ENCODE measurements around the gene PTPRR. TPM values are rescaled to one million over a fixed set of nuclear protein-coding genes. Genes with fewer than 3 reads are reported as not detected.

PTPRR gene
- total RNA-seq, 4 donors from 2014 or later: 0.12 to 0.67 (median 0.45) TPM

- H3K4me3 ChIP-seq: no peak overlapping the region
- no peak overlapping the region for H3K27ac ChIP-seq
- H3K9me3 ChIP-seq: no peaks in the 10 kb centered on the region
- 32 to 33% methylated on average over 1 of the region's 1 CpG for WGBS, 2 donors (ENCODE audit: low coverage in 1 of 2)
- H3K27me3 ChIP-seq: no peaks in the 10 kb centered on the region
- TF ChIP-seq POLR2A (IDR thresholded peaks at IDR 0.05) (no peak), EP300 (IDR thresholded peaks at IDR 0.05) (no peak), POLR2AphosphoS5 (IDR thresholded peaks at IDR 0.05) (no peak)
- TF ChIP-seq, protein P1, sequence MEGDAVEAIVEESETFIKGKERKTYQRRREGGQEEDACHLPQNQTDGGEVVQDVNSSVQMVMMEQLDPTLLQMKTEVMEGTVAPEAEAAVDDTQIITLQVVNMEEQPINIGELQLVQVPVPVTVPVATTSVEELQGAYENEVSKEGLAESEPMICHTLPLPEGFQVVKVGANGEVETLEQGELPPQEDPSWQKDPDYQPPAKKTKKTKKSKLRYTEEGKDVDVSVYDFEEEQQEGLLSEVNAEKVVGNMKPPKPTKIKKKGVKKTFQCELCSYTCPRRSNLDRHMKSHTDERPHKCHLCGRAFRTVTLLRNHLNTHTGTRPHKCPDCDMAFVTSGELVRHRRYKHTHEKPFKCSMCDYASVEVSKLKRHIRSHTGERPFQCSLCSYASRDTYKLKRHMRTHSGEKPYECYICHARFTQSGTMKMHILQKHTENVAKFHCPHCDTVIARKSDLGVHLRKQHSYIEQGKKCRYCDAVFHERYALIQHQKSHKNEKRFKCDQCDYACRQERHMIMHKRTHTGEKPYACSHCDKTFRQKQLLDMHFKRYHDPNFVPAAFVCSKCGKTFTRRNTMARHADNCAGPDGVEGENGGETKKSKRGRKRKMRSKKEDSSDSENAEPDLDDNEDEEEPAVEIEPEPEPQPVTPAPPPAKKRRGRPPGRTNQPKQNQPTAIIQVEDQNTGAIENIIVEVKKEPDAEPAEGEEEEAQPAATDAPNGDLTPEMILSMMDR (IDR thresholded peaks at IDR 0.05): no peak
- H3K4me1 ChIP-seq: no peaks in the 10 kb centered on the region
- no peak for ATAC-seq
- no peaks in the 10 kb centered on the region for H3K36me3 ChIP-seq
These were observed 147.7 kb downstream of the PTPRR start for GRCh38 chr12:70772836-70773235.

DNA sequence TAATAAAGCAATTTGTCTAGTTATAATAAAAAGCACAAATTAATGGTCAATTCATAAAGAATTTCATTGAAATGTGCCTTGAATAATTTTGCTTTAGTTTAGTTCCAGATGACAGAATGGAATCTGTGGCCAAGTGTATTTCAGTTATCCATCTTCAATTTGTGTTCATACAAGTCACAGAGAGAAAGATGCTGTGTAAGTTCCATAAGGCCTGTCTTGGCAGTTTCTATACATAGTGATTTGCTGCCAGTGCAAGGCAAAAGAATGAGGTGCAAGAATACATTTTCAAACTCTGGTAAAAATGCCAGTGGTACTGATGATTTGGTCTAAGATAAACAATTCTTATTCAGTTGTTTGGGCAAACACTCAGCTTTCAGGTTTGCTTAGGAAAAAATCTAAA is 149.0 kb downstream of the PTPRR start:
- no peaks in the 10 kb centered on the region for H3K4me1 ChIP-seq
- ATAC-seq: no peak
- H3K36me3 ChIP-seq: no peaks in the 10 kb centered on the region
- H3K27ac ChIP-seq: no peak overlapping the region
- H3K4me3 ChIP-seq: no peak overlapping the region
- no peaks in the 10 kb centered on the region for H3K27me3 ChIP-seq
- no peaks in the 10 kb centered on the region for H3K9me3 ChIP-seq
- no peak for TF ChIP-seq EP300 (IDR thresholded peaks at IDR 0.05)
- TF ChIP-seq, protein P1 (IDR thresholded peaks at IDR 0.05): no peak
- TF ChIP-seq POLR2AphosphoS5 (IDR thresholded peaks at IDR 0.05): no peak
- no peak for TF ChIP-seq POLR2A (IDR thresholded peaks at IDR 0.05)

DNA sequence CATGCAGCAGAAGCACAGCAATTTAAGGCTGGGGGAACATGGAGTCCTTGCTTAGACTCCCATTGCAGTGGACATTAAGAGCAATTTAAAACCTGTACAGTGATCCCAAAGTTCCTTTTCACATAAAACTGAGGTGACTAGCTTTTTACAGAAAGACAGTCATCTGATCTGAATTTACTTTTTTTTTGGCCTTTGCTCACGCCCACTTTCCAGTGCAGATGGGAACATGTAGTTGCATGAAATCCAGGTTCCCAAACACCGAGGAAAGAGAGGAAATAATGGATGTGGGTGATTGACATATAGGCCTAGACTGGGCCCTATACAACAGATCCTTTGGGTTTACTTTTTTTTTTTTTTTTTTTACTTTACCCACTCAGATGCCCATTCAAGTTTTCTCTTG is 156.9 kb downstream of the PTPRR start:
- no peaks in the 10 kb centered on the region for H3K27me3 ChIP-seq
- no peak overlapping the region for H3K27ac ChIP-seq
- no peaks in the 10 kb centered on the region for H3K36me3 ChIP-seq
- no peak overlapping the region for H3K4me3 ChIP-seq
- H3K9me3 ChIP-seq: peaks cover 0 to 10% (median 0%) of the 10 kb centered on the region in 3 donors
- ATAC-seq: no peak
- no peak for TF ChIP-seq EP300 (IDR thresholded peaks at IDR 0.05)
- 73 to 82% methylated on average over 2 of the region's 2 CpGs for WGBS, 2 donors (ENCODE audit: low coverage in 1 of 2)
- H3K4me1 ChIP-seq: no peaks in the 10 kb centered on the region

- TF ChIP-seq, protein P1 (IDR thresholded peaks at IDR 0.05): no peak
- TF ChIP-seq POLR2AphosphoS5 (IDR thresholded peaks at IDR 0.05) (no peak), POLR2A (IDR thresholded peaks at IDR 0.05) (no peak), EP300 (IDR thresholded peaks at IDR 0.05) (no peak)
- Histone ChIP-seq H3K9me3 (peaks cover 0 to 10% (median 0%) of the 10 kb centered on the region in 3 donors), H3K4me1 (no peaks in the 10 kb centered on the region), H3K36me3 (no peaks in the 10 kb centered on the region), H3K27me3 (no peaks in the 10 kb centered on the region), H3K27ac (no peak overlapping the region), H3K4me3 (no peak overlapping the region)
- ATAC-seq: no peak
- 70 to 82% methylated on average over 2 of the region's 2 CpGs for WGBS, 2 donors (ENCODE audit: low coverage in 1 of 2)
These were observed 158.5 kb downstream of the PTPRR start for GRCh38 chr12:70762000-70762399.

DNA sequence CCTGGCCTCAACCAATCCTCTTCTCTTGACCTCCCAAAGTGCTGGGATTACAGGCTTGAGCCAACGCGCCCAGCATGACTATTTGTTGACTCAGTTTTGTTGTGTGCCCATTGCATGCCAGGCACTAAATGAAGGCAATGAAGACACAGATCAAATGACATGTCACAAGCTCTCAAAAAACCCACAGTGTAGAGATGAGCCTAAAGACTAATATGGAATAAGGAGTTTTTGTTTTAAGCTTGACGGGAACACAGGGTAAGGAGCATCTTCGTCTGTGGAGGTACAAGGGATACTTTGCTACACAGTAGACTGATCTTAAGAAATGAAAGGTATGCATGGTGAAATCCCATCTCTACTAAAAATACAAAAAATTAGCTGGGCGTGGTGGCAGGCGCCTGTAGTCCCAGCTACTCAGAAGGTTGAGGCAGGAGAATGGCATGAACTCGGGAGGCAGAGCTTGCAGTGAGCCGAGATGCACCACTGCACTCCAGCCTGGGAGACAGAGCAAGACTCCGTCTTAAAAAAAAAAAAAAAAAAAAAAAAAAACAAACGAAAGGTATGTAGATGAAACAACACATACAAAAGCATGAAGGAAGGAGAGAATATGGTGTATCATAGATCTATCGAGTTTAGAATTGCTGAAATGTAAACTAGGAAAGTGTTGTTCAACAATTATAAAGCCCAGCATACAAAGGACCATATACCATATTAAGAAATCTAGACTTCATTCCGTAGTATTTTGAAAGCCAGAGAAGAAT is 161.2 kb downstream of the PTPRR start:
- 85 to 94% methylated on average over 4 to 11 of the region's 12 CpGs for WGBS, 2 donors (ENCODE audit: low coverage in 1 of 2)
- TF ChIP-seq EP300 (IDR thresholded peaks at IDR 0.05) (no peak), POLR2A (IDR thresholded peaks at IDR 0.05) (no peak), POLR2AphosphoS5 (IDR thresholded peaks at IDR 0.05) (no peak)
- TF ChIP-seq, protein P1 (IDR thresholded peaks at IDR 0.05): no peak
- no peak for ATAC-seq

More for the DNA sequence above, 161.2 kb downstream of the PTPRR start:
- H3K27me3 ChIP-seq: no peaks in the 10 kb centered on the region
- no peaks in the 10 kb centered on the region for H3K4me1 ChIP-seq
- H3K36me3 ChIP-seq: no peaks in the 10 kb centered on the region
- no peaks in the 10 kb centered on the region for H3K9me3 ChIP-seq
- no peak overlapping the region for H3K27ac ChIP-seq
- H3K4me3 ChIP-seq: no peak overlapping the region

Measured in gastroesophageal sphincter (tissue), 4 donors.